DOHH2 (cell line): Measurements from ENCODE around the gene FGA.

Source experiments
- EZH2phosphoT487 ChIP-seq: fragments of 200-600 bp; sonication (generic); IDR thresholded peaks from 2 replicates; pipeline ENCODE4 v1.6.1; 2017; ENCODE audit warnings: borderline replicate concordance, mild to moderate bottlenecking, antibody characterized with exemption, low read length, moderate library complexity, mixed read lengths
- TF ChIP-seq, protein P1 (sequence below): fragments of 200-600 bp; sonication (generic); IDR thresholded peaks from one replicate; pipeline ENCODE4 v1.5.1; 2014; ENCODE audit warnings: antibody characterized with exemption, mild to moderate bottlenecking, low read depth, low read length; ENCODE audit not compliant: poor library complexity, severe bottlenecking

DNA sequence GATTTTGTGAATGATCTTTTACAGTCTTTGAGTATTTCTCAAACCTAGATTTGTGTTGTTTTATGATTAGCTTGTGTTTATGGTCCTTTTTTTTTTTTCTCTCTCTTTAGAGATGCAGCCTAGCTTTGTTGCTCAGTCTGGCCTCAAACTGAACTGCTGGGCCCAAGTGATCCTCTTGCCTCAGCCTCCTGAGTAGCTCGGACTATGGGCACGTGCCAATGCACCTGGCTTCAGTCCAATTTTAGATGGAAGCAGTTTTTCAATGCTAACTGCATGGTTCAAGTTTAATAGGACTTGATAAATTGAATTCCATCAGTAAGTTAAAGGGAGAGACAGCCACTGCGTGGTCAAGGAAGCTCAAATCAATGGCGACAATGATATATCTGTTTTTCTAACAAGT is 25.7 kb upstream of the FGA start:
- TF ChIP-seq, protein P1, sequence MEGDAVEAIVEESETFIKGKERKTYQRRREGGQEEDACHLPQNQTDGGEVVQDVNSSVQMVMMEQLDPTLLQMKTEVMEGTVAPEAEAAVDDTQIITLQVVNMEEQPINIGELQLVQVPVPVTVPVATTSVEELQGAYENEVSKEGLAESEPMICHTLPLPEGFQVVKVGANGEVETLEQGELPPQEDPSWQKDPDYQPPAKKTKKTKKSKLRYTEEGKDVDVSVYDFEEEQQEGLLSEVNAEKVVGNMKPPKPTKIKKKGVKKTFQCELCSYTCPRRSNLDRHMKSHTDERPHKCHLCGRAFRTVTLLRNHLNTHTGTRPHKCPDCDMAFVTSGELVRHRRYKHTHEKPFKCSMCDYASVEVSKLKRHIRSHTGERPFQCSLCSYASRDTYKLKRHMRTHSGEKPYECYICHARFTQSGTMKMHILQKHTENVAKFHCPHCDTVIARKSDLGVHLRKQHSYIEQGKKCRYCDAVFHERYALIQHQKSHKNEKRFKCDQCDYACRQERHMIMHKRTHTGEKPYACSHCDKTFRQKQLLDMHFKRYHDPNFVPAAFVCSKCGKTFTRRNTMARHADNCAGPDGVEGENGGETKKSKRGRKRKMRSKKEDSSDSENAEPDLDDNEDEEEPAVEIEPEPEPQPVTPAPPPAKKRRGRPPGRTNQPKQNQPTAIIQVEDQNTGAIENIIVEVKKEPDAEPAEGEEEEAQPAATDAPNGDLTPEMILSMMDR, result no peak
- no peak for TF ChIP-seq EZH2phosphoT487
